Stimulated activated CD8-positive, alpha-beta memory T cell treated with anti-CD3 and anti-CD28 coated beads, Interleukin-15, amount 100 ng/mL, for 24 hours (primary cell): Measurements from ENCODE around the gene SNPH.

Experiments used
- DNase-seq: peaks from one replicate; pipeline ENCODE4 v3.0.0-alpha.2; 2020; ENCODE audit warnings: low read depth

Gene SNPH

GRCh38 chr20:1307571-1307971 is 41.5 kb downstream of the SNPH start:
- DNase-seq = no peak

- no peak for DNase-seq
These were observed 42.1 kb downstream of the SNPH start for GRCh38 chr20:1308067-1308701.

GRCh38 chr20:1308702-1309095 is 42.6 kb downstream of the SNPH start:
- no peak for DNase-seq

GRCh38 chr20:1309439-1309847 is 43.3 kb downstream of the SNPH start:
- no peak for DNase-seq

GRCh38 chr20:1310071-1310470 is 44.0 kb downstream of the SNPH start:
- DNase-seq = no peak

GRCh38 chr20:1310506-1311190 is 44.6 kb downstream of the SNPH start:
- no peak for DNase-seq

- DNase-seq = no peak
These were observed 46.2 kb downstream of the SNPH start for GRCh38 chr20:1312308-1312707.

GRCh38 chr20:1312904-1313235 is 46.8 kb downstream of the SNPH start:
- no peak for DNase-seq

GRCh38 chr20:1313236-1313964 is 47.3 kb downstream of the SNPH start:
- DNase-seq = peak; percentile 45

GRCh38 chr20:1315804-1316203 is 49.7 kb downstream of the SNPH start:
- DNase-seq = no peak

GRCh38 chr20:1317545-1318255 is 51.6 kb downstream of the SNPH start:
- DNase-seq = no peak

- DNase-seq = no peak
These were observed 53.0 kb downstream of the SNPH start for GRCh38 chr20:1319051-1319450.

- DNase-seq = no peak
These were observed 53.4 kb downstream of the SNPH start for GRCh38 chr20:1319462-1319861.

- DNase-seq = no peak
These were observed 53.9 kb downstream of the SNPH start for GRCh38 chr20:1320016-1320415.

GRCh38 chr20:1320902-1321653 is 55.0 kb downstream of the SNPH start:
- DNase-seq = no peak

- DNase-seq = no peak
These were observed 55.5 kb downstream of the SNPH start for GRCh38 chr20:1321654-1321939.

- DNase-seq = no peak
These were observed 56.6 kb downstream of the SNPH start for GRCh38 chr20:1322511-1323245.

GRCh38 chr20:1323256-1323655 is 57.2 kb downstream of the SNPH start:
- DNase-seq = no peak

- no peak for DNase-seq
These were observed 57.9 kb downstream of the SNPH start for GRCh38 chr20:1323830-1324597.

- no peak for DNase-seq
These were observed 58.6 kb downstream of the SNPH start for GRCh38 chr20:1324598-1325172.
